GM18505 (cell line): ENCODE measurements around the gene ARHGAP26.

Experiments used
- ATAC-seq: cut with Tn5 transposase; IDR thresholded peaks from one replicate; pipeline ENCODE4 v1.9.1; 2021; ENCODE audit not compliant: unreplicated experiment
- POLR2A ChIP-seq: IDR thresholded peaks from 4 replicates; pipeline ENCODE4 v1.6.1; 2011; ENCODE audit warnings: borderline replicate concordance; ENCODE audit not compliant: insufficient read depth, insufficient read length; ENCODE audit errors: extremely low read depth

The ARHGAP26 gene

DNA sequence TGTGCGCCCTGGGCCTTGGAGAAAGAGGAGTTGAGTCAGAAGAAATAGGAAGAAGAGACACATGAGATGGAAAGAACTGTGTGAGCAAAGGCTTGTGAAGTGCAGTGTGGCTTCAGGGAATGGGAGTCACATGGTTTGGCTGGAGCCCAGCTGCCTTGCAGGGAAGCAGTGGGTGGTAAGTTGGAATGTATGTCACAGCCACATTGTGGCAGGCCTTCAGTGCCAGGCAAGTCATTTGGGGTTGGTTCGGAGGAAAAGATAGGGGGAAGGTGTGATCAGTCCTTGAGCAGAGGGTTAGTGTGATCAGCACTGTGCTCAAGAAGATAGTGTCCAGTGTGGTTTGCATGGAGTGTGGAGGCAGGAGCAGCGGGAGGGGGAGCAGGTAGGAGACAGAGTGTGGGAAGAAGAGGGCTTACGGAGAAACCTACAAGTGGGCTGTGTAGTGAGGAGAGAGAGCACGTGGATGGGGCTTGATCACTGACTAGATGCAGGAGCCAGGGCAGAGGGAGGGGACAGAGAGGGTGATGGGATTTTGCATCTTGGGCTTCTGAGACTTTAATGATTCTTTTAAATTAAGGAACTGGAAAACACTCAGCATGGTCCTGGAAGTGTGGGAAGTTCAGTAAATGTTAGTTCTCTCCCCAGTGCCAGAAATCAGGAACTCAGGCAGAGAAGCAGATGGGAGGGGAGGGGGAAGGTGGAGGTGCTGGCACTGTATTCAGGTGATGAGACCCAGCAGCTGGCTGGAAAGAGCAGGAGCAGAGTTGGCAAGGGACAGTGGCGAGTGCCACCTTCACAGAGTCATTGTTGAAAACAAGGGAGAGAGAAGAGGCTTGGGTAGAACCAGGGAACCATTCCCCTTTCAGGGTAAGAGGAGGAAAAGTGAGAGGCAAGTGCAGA, 46.6 kb downstream of the ARHGAP26 start:
- no peak for ATAC-seq
- no peak for TF ChIP-seq POLR2A

DNA sequence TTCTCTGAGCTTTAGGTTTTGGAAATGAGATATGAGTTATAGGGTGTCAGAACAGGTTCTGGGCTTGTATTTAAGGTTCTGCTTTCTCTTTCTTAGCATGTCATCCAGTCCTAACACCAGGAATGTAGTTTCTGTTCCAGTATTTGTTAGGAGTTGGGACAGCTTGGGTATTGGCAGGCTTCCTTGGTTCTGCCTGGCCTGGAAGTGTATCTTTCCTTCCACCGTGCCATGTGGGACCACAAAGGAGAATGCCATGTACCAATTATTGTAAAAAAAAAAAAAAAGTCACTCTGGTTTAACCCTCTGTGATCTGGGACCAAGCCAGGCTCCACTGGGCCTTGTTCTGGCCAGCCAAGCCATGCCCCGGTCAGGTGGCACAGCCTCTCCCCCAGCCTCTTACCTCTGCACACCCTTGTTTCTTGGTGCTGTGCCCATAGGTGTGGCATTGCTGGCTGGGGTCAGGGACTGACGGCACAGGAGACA, 47.8 kb downstream of the ARHGAP26 start:
- no peak for ATAC-seq
- no peak for TF ChIP-seq POLR2A

DNA sequence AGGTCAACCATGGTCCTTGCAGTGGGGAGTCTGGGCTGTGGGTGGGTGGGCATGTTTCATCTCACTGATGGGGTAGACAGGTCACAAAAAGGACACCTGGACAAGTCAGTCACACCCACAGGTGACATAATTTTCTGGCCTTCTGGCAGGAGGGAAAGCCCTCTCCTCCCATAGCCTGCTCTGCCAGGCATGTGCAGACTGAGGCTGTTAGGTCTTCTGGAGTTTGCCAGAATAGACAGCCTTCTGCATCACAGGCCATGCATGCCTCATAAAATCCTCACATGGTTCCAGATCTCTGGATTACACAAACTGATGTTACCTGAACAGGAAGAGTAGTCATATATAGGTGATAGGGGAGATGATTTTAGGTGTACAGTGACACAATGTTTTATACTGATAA, 49.1 kb downstream of the ARHGAP26 start:
- TF ChIP-seq POLR2A, result no peak
- no peak for ATAC-seq

DNA sequence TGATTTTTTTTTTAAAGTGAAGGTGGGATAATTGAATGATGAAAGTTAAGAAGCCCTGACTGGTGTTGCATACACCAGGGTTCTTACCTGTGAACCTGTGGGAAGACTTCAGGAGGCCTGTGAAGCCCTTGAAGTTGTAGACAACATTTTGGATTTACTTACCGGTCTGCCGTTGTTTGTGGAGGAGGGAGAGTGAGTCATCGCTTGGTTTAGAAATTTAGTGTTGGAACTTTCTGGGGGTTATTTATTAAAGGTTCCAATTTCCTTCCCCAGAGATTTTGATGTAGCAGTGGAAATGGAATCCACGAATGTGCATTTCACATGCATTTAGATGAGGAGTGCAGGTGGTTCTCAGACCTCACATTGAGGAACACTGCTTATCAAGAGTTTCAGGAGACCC, 49.6 kb downstream of the ARHGAP26 start:
- no peak for ATAC-seq
- TF ChIP-seq POLR2A, result no peak

DNA sequence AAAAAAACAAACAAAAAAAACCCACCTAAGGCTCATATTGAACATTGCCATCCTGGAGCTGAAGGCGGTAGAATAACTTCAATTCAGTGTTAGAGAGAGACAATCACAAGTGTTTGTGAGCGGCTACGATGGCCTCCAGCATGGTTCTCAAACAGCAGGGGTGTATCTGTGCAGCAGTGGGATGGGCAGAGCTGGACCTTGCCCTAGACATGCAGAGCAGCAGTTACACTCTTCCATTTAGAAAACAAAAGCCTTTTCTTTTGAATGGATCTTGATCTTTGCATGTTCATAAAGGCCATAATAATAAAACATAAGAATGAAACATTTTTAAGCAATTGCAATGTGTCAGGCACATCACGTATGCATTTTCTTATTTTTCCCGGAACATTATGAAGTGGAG, 50.3 kb downstream of the ARHGAP26 start:
- no peak for TF ChIP-seq POLR2A
- no peak for ATAC-seq

DNA sequence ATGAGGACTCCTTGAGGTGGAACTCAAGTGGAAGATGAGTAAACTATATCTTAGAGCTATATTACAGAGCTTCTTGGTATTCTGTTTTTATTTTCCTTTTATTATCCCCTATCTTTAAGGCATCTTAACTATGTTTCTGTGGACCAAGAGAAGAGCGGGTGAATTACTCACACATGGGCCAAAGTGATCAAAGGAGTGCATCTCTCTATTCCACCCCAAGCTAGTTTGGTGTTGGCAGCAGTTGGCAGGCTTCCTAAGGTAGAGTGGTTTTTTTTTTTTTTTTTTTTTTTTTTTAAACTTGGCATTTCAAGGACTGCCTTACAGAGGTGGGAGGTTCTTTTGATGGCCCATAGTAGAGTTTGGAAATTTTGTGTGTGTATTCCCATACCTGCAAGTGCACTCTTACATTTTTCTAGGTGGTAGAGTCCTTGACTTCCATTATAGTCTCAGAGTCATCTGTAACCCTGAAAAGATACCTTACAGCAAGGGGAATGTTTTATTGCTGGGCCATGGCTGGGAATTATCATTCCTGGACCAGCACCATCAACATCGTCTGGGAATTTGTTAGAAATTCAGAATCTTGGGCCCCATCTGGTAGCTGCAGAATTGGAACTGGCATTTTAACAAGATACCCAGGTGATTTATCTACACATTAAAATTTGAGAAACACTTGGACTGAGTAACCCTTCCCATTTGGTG, 51.0 kb downstream of the ARHGAP26 start:
- ATAC-seq, result no peak

DNA sequence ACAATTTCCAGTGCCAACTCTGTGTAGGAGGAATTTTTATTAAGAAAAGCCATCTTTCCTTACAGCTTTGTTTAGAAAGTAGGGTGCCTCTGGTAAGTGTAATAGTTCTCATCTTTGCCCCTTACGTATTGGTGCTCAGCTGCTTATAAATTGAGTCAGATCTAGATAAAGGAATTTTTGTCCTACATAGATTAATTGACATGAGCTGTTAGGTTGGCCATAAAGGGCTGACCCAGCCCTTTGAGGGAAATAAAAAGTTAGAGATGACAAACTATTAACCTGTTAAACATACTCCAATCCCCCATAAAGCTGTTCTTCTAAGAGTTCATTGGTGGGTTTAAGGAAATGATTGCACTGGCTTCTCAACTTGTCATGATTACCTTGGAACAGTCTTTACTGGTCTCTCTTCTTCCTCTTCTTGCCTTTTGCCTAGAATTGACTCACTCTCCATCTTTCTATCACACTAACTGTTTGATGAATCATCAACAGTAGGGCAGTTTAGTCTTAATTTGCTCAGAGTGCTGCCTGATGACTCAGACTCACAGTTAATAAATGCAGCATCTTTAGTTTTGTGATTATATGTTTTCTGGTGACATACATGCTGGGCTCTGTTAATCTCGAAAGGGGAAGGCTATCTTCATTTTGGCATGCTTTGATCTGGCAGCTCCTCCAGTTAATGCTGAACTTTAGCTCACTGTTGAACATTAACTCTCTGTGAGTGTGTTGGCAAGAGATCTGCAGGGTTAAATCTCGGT, 51.7 kb downstream of the ARHGAP26 start:
- peak; percentile 56 for ATAC-seq
- no peak for TF ChIP-seq POLR2A

More for the DNA sequence above, 51.0 kb downstream of the ARHGAP26 start:
- no peak for TF ChIP-seq POLR2A

DNA sequence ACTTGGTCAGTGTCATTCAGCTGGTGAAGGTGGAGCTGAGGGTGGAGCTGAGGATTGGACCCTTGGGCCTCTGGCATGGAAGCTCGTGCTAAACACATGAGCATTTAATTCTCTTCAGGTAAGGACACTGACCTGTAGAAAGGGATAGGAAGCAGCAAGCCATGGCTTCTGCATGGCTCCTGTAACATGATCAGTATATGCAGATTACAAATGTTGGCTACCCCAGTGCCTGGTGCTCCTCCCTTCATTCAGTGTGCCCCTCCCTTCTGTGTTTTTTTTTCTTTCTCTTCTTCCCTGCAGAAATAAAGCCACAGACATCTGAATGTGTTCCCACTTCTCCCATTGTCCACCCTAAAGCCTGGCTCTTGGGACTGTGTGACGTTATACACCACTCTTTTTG, 52.9 kb downstream of the ARHGAP26 start:
- no peak for ATAC-seq
- no peak for TF ChIP-seq POLR2A

DNA sequence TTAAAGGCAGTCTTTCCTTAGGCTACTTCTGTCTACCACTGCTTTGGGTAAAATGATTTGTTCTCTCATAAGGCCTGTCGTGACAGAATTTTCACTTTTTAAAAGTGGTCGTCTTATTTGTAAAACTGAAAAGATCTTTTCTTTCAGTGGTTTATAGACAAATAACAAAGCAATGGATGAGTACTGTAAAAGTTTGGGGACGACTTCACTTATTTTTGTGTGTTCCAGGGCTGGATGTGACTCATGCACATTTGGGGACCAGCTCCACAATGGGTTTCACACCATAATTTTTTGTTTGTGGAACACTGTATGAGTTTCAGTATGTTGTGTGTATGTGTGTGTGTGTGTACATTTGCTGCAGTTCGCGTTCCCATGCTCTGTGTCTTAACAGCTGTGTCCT, 53.6 kb downstream of the ARHGAP26 start:
- no peak for TF ChIP-seq POLR2A
- no peak for ATAC-seq

DNA sequence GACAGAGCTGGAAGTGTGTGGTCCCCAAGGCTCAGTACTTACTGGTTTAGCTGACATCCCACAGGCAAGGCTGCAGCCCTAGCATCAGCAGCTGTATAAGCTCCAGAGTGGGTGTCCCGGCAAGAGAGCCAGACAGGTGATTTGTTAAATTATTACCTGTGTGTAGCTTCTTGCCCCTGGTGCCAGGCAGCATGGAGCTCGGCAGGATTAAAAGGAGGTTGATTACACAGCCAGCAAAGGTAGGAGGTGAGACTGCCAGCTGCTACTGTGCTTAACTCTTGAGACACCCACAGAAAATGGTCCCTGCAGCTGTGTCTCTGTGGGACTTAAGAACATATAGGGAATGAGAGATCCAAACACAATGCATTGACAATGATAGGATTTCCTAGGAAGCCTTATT, 54.2 kb downstream of the ARHGAP26 start:
- ATAC-seq, result no peak
- no peak for TF ChIP-seq POLR2A

DNA sequence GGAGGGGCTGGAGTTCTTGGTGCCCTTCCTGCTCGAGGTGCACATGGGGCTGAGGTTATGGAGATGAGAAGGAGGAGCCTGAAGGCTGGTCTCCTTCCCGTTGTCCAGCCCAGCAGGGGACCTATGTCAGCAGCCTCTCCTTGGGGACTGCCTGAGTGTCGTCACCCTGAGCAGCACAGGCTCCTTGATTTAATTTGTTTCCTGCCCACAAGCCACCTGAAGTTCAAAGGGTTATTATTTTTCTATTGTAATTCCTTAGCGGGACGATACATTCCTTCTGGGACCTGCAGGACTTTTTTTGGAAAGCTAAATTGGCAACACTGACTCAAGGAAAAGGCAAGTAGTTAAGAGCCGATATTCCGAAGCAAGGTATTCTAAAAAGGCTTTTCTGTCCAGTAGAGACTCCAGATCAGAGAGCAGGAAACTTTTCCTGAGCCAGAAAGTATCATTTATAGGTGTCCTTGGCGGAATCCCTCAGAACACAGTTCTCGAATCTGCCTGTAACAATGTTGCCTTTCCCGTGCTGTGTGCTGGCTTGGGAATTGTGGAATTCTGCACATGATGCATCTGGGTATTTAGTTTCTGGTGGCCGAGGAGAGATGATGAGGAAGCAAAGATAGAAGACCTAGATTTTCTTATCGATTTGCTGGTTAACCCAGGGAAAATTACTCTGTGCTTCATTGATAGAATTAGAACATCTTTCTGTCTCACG, 55.4 kb downstream of the ARHGAP26 start:
- no peak for TF ChIP-seq POLR2A

DNA sequence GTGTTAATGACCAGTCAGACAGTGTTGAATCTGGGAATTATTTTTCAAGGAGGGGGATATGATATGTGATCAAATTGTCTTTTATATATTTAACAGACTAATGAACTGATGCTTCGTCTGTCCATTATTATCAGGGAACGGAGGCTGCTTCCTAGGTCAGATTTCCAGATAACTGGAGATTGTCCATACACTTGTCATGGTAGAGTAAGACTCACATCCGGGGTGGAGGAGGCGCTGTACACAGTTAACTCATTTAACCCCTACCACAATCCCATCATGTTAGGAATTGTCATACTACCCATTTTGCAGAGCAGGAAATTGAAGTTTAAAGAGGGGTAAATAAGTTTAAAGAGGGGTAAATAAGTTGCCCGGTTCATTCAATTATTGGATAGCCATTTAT, 55.9 kb downstream of the ARHGAP26 start:
- TF ChIP-seq POLR2A, result no peak
- no peak for ATAC-seq

More for the DNA sequence above, 55.4 kb downstream of the ARHGAP26 start:
- ATAC-seq, result no peak
